Gastroesophageal sphincter (tissue), 4 donors: ENCODE results near the gene HOPX. TPM values are rescaled to one million over a fixed set of nuclear protein-coding genes. Genes with fewer than 3 reads are reported as not detected.
A peak's percentile ranks its signal among the peaks of the same experiment; 100 is the strongest.
"Not testable (repeated sequence)": the region's sequence is repeated elsewhere in the genome, so short reads cannot be mapped to it uniquely, and the experiment has no call there.

Source experiments
- ATAC-seq: fragments of 150-250 bp; one replicate; pipeline ENCODE4 v1.9.1; 2016; ENCODE audit warnings: mild to moderate bottlenecking, moderate library complexity
- H3K27ac ChIP-seq, 4 donors: fragments of 200-600 bp; sonication (generic) in 3 of 4; 1 replicate in 3 of 4; 2 replicates in 1 of 4; pipeline ENCODE4 v1.5.1; 2016 to 2019
- H3K27me3 ChIP-seq: fragments of 200-600 bp; sonication (generic); one replicate; pipeline ENCODE4 v1.5.1; 2019
- H3K36me3 ChIP-seq, 2 donors: fragments of 200-600 bp; sonication (generic); one replicate each; pipeline ENCODE4 v1.5.1; 2019; ENCODE audit warnings: control low read depth in 1 of 2
- H3K4me1 ChIP-seq, 3 donors: fragments of 200-600 bp; sonication (generic); 1 replicate in 2 of 3; 2 replicates in 1 of 3; pipeline ENCODE4 v1.5.1; 2016 to 2019; ENCODE audit warnings: control low read depth in 2 of 3
- H3K4me3 ChIP-seq, 2 donors: fragments of 200-600 bp; sonication (generic); one replicate each; pipeline ENCODE4 v1.5.1; 2019; ENCODE audit warnings: mild to moderate bottlenecking in 1 of 2, moderate library complexity in 1 of 2
- H3K9me3 ChIP-seq, 3 donors: fragments of 200-600 bp; sonication (generic); one replicate each; pipeline ENCODE4 v1.5.1; 2017 to 2019; ENCODE audit warnings: control low read depth in 2 of 3
- EP300 ChIP-seq: sonication (generic); formaldehyde crosslinking; IDR thresholded peaks from one replicate; pipeline ENCODE4 v1.6.1; 2017; ENCODE audit warnings: antibody characterized with exemption, mild to moderate bottlenecking
- POLR2A ChIP-seq, 2 donors: fragments of 450-650 bp; IDR thresholded peaks; one replicate each; pipeline ENCODE4 v1.6.1; 2017; ENCODE audit warnings: antibody characterized with exemption in 2 of 2, mild to moderate bottlenecking in 2 of 2, moderate library complexity in 1 of 2
- POLR2AphosphoS5 ChIP-seq: sonication (generic); formaldehyde crosslinking; IDR thresholded peaks from one replicate; pipeline ENCODE4 v1.6.1; 2017; ENCODE audit warnings: antibody characterized with exemption
- WGBS, 2 donors: methylation state at CpG; one replicate each; pipeline ENCODE4 v1.1.5; 2018; ENCODE audit warnings: low coverage in 1 of 2; 5-methylcytosine and 5-hydroxymethylcytosine counted together
- total RNA-seq, 4 donors: library from RNA; depleted of rRNA; stranded (reverse); fragments of >200 nt; gene quantifications; one replicate each; pipeline ENCODE4 v1.1.0, GENCODE V29; 2016
- TF ChIP-seq, protein P1 (sequence below), 4 experiments: fragments of 200-600 bp in 2 of 4; fragments of 450-650 bp in 2 of 4; sonication (generic) in 1 of 4; IDR thresholded peaks; one replicate each; pipeline ENCODE4 v1.5.1; 2017 to 2019; ENCODE audit warnings: antibody characterized with exemption in 4 of 4, mild to moderate bottlenecking in 2 of 4, moderate library complexity in 2 of 4

Gene HOPX
- total RNA-seq, 4 donors from 2014 or later: 2.7 to 31.7 (median 6.6) TPM

DNA sequence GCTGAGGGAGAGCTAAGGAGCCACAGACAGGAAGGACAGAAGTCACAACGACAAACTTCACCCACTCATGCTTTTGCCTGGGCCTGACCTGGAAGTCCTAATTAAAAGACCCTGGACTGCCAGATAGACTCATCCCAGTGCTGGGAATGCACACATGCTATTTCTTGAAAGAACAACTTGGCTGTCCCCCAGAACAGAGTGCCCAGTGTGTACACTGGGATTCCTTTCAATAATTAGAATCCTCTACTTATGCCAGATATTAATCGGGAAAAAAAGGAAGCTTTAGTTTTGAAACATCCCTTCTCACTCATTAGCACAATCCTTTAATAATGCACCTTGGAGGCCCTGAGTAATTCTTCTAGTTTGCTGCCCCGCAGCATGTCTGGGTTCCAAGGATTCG, 3.4 kb downstream of the HOPX start:
- WGBS, 2 donors: 62 to 80% methylated on average over 3 to 4 of the region's 4 CpGs
- TF ChIP-seq, protein P1, sequence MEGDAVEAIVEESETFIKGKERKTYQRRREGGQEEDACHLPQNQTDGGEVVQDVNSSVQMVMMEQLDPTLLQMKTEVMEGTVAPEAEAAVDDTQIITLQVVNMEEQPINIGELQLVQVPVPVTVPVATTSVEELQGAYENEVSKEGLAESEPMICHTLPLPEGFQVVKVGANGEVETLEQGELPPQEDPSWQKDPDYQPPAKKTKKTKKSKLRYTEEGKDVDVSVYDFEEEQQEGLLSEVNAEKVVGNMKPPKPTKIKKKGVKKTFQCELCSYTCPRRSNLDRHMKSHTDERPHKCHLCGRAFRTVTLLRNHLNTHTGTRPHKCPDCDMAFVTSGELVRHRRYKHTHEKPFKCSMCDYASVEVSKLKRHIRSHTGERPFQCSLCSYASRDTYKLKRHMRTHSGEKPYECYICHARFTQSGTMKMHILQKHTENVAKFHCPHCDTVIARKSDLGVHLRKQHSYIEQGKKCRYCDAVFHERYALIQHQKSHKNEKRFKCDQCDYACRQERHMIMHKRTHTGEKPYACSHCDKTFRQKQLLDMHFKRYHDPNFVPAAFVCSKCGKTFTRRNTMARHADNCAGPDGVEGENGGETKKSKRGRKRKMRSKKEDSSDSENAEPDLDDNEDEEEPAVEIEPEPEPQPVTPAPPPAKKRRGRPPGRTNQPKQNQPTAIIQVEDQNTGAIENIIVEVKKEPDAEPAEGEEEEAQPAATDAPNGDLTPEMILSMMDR (IDR thresholded peaks at IDR 0.05): no peak
- TF ChIP-seq EP300 (no peak), POLR2A (IDR thresholded peaks at IDR 0.05) (no peak)
- Histone ChIP-seq H3K4me3 (no peak overlapping the region), H3K27me3 (peaks cover 16% of the 10 kb centered on the region), H3K4me1 (peaks cover 0 to 12% (median 0%) of the 10 kb centered on the region in 3 donors), H3K36me3 (no peaks in the 10 kb centered on the region), H3K27ac (no peak overlapping the region), H3K9me3 (no peaks in the 10 kb centered on the region)
- ATAC-seq: no peak

DNA sequence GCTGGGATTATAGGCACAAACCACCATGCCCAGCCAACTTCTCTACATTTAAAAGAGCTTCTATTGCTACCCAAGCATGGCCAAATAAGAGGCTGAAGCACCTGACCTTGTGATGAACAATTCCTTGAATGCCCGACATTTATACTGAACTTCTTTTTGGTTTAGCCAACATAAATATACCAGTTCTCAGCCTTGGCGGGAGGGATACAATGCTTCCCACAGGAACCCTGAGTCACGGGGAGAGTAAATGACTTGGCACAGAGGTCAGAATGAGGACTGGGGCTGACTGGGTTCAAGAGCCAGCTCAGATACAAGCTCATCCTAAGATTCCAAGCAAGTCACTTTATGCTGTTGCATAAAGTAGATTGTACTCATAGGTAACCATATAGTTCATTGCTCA, 6.1 kb downstream of the HOPX start:
- no peak for ATAC-seq
- peaks cover 5% of the 10 kb centered on the region for H3K27me3 ChIP-seq
- no peaks in the 10 kb centered on the region for H3K4me1 ChIP-seq
- WGBS, 2 donors: 38 to 59% methylated on average over 3 of the region's 3 CpGs
- H3K36me3 ChIP-seq: no peaks in the 10 kb centered on the region
- H3K27ac ChIP-seq: no peak overlapping the region
- no peaks in the 10 kb centered on the region for H3K9me3 ChIP-seq
- H3K4me3 ChIP-seq: no peak overlapping the region
- TF ChIP-seq EP300: no peak
- TF ChIP-seq, protein P1 (IDR thresholded peaks at IDR 0.05): no peak
- TF ChIP-seq POLR2A (IDR thresholded peaks at IDR 0.05): no peak
- no peak for TF ChIP-seq POLR2AphosphoS5

DNA sequence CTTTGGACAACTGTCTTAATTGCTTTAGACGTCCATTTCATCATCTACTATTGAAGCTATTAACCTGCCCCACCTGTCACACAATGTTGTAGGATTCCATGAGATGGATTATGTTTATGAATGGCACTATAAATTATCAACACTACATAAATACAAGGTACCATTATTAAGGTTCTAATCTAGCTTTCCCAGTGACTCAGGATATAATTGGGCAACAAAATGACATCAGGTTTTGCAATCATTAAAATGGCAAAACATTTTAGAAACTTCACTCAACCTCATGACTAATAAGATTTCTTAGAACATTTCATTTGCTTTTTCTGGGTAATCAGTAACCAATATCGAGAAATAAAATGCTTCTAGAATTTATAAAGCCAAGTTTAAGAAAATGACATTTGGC, 9.2 kb downstream of the HOPX start:
- Histone ChIP-seq H3K36me3 (no peaks in the 10 kb centered on the region), H3K27me3 (peaks cover 5% of the 10 kb centered on the region), H3K4me3 (no peak overlapping the region), H3K9me3 (peaks cover 0 to 12% (median 0%) of the 10 kb centered on the region in 3 donors), H3K4me1 (no peaks in the 10 kb centered on the region), H3K27ac (no peak overlapping the region)
- no peak for ATAC-seq
- TF ChIP-seq POLR2AphosphoS5: no peak
- TF ChIP-seq POLR2A (IDR thresholded peaks at IDR 0.05): no peak
- TF ChIP-seq EP300: no peak
- TF ChIP-seq, protein P1 (IDR thresholded peaks at IDR 0.05): no peak
- 65 to 69% methylated on average over 2 of the region's 2 CpGs for WGBS, 2 donors

DNA sequence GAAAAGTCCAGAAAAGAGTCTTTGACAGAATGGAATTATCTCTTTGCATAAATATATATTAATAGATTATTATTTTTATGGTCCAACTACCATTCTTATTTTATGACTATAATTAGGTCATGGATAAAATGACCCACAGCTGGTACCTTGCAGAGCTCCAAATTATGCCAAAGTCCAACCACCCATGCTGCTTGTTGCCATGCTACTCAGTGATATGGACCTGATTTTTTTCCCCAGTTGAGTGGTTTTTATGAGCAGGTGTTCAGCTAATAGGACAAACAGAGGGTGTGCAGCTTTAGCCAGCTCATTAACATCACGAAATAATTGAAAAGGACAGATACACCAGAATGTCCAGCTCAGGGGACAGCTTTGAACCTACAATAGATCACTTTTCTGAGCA, 9.7 kb downstream of the HOPX start:
- TF ChIP-seq POLR2A (IDR thresholded peaks at IDR 0.05) (no peak), POLR2AphosphoS5 (no peak), EP300 (no peak)
- TF ChIP-seq, protein P1 (IDR thresholded peaks at IDR 0.05): no peak
- no peak for ATAC-seq
- H3K36me3 ChIP-seq: no peaks in the 10 kb centered on the region
- H3K9me3 ChIP-seq: peaks cover 0 to 12% (median 0%) of the 10 kb centered on the region in 3 donors
- H3K4me3 ChIP-seq: no peak overlapping the region
- H3K27me3 ChIP-seq: peaks cover 5% of the 10 kb centered on the region
- no peak overlapping the region for H3K27ac ChIP-seq
- H3K4me1 ChIP-seq: no peaks in the 10 kb centered on the region
- WGBS, 2 donors: 78 to 100% methylated on average over 1 of the region's 1 CpG

DNA sequence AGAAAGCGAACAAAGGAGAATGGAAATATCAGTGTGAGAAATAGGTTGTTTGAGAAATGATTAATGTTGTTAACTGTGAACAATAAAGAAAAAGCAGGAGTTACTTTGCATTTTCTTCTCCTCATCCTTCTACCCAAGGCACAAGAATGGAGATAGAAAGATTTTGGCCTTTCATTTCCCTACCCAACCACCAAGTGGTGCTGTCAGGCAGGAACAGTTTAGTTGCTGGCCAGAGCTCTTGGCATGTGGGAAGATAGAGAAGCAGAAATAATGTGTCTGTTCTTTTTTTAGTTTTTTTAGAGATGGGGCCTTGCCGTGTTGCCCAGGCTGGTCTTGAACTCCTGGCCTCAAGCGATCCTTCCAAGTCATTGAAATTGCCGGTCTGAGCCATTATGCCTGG, 12.8 kb downstream of the HOPX start:
- Histone ChIP-seq H3K27me3 (peaks cover 19% of the 10 kb centered on the region), H3K4me1 (no peaks in the 10 kb centered on the region), H3K36me3 (no peaks in the 10 kb centered on the region), H3K4me3 (no peak overlapping the region), H3K27ac (no peak overlapping the region), H3K9me3 (peaks cover 0 to 12% (median 0%) of the 10 kb centered on the region in 3 donors)
- 88 to 94% methylated on average over 3 to 4 of the region's 4 CpGs for WGBS, 2 donors
- TF ChIP-seq EP300 (no peak), POLR2A (IDR thresholded peaks at IDR 0.05) (no peak), POLR2AphosphoS5 (no peak)
- TF ChIP-seq, protein P1 (IDR thresholded peaks at IDR 0.05): peak in 1 of 4 experiments; percentile 24
- ATAC-seq: no peak

DNA sequence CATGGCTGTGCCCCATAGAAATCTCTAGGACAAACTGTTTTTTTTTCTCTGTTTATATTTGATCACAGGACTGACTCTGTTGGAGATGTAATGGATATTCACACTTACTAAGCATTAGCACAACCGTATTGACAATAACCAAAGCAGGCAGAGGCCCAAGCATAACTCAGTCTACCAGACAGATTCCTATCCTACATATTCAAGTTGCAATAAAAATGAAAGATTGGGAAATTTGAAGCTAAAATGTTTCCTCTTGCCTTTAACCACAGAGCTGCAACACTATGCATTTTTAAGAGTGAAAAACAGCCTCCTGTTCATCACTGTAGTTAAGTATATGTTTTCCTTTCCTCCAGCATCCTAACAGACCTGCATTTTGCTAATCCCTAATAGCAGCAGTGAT, 13.7 kb downstream of the HOPX start:
- not testable (repeated sequence) for H3K36me3 ChIP-seq, H3K4me3 ChIP-seq, H3K27ac ChIP-seq, ATAC-seq, H3K4me1 ChIP-seq
- Histone ChIP-seq H3K27me3 (peaks cover 25% of the 10 kb centered on the region), H3K9me3 (peaks cover 0 to 12% (median 0%) of the 10 kb centered on the region in 3 donors)
- WGBS, 2 donors: 36% methylated on average over 1 of the region's 1 CpG; no CpG with 5 or more reads in 1 of the 2 donors
